ENCODE results near the gene PTPRZ1. TPM values are rescaled to one million over a fixed set of nuclear protein-coding genes. Genes with fewer than 3 reads are reported as not detected.

Gene PTPRZ1
- polyA plus RNA-seq, 2 of the 4 experiments (the other 2 are of a cell fraction), result not detected

- DNase-seq (ENCODE audit: low read depth in 1 of 2, low spot score in 1 of 2) (no peak), ATAC-seq (no peak), FAIRE-seq (no peak)
- no peak overlapping the region for H3K4me2 ChIP-seq
- H3K4me1 ChIP-seq, result no peaks in the 10 kb centered on the region
- 0% methylated on average over 2 of the region's 2 CpGs for WGBS (ENCODE audit: missing lambda C conversion rate)
- no peak overlapping the region for H3K27ac ChIP-seq
- H3K4me3 ChIP-seq, result no peak overlapping the region
- ChIA-PET CTCF (no interaction called here), POLR2A (no interaction called here)
- no peak for TF ChIP-seq ELK1 (IDR thresholded peaks at IDR 0.05; ENCODE audit: low read depth, low read length)
- TF ChIP-seq MYC (IDR thresholded peaks at IDR 0.05; ENCODE audit: borderline replicate concordance, low read length), result no peak
- TF ChIP-seq NR3C1 (IDR thresholded peaks at IDR 0.05), result no peak
- no peak for TF ChIP-seq FOXS1 (CRISPR knock-in tag; IDR thresholded peaks at IDR 0.05)
- TF ChIP-seq KDM5A (IDR thresholded peaks at IDR 0.05), result no peak
- TF ChIP-seq FOSL2 (IDR thresholded peaks at IDR 0.05), result no peak
- TF ChIP-seq FOSL2 (CRISPR knock-in tag; IDR thresholded peaks at IDR 0.05), result no peak
- TF ChIP-seq RFX5 (IDR thresholded peaks at IDR 0.05), result no peak
- TF ChIP-seq KDM1A (IDR thresholded peaks at IDR 0.05; ENCODE audit: low read depth), result no peak
- TF ChIP-seq PBX3 (IDR thresholded peaks at IDR 0.05), result no peak
- TF ChIP-seq RARB (CRISPR knock-in tag; IDR thresholded peaks at IDR 0.05), result no peak
- TF ChIP-seq CBX8 (IDR thresholded peaks at IDR 0.05), result no peak
- H3K9me3 ChIP-seq, result no peaks in the 10 kb centered on the region
Observed at GRCh38 chr7:122072272-122072671, 199.3 kb downstream of the PTPRZ1 start.

- 9% methylated on average over 6 of the region's 6 CpGs for WGBS (ENCODE audit: missing lambda C conversion rate)
- ChIA-PET CTCF (no interaction called here), POLR2A (no interaction called here)
- Histone ChIP-seq H3K4me3 (no peak overlapping the region), H3K4me2 (no peak overlapping the region), H3K4me1 (no peaks in the 10 kb centered on the region), H3K9me3 (no peaks in the 10 kb centered on the region), H3K27ac (no peak overlapping the region)
- FAIRE-seq, result no peak
- ATAC-seq, result no peak
- TF ChIP-seq FOSL2 (IDR thresholded peaks at IDR 0.05), result no peak
- no peak for TF ChIP-seq FOSL2 (CRISPR knock-in tag; IDR thresholded peaks at IDR 0.05)
- TF ChIP-seq ESRRA (IDR thresholded peaks at IDR 0.05; ENCODE audit: borderline replicate concordance, low read length), result no peak
- TF ChIP-seq MAZ (IDR thresholded peaks at IDR 0.05; ENCODE audit: borderline replicate concordance, low read depth, low read length), result no peak
- no peak for TF ChIP-seq BCL3 (IDR thresholded peaks at IDR 0.05)
- TF ChIP-seq JUN (IDR thresholded peaks at IDR 0.05), result no peak
- TF ChIP-seq TFCP2L1 (CRISPR knock-in tag; IDR thresholded peaks at IDR 0.05), result no peak
- no peak for TF ChIP-seq POLR2A (IDR thresholded peaks at IDR 0.05; ENCODE audit: low read length)
- no peak for TF ChIP-seq RFX5 (IDR thresholded peaks at IDR 0.05)
- no peak for TF ChIP-seq EP300 (IDR thresholded peaks at IDR 0.05)
- no peak for TF ChIP-seq CBX2 (IDR thresholded peaks at IDR 0.05; ENCODE audit: borderline replicate concordance, low read depth)
- DNase-seq (ENCODE audit: low read depth in 1 of 2, low spot score in 1 of 2), result no peak
Observed at GRCh38 chr7:122072924-122073599, 200.1 kb downstream of the PTPRZ1 start.

- FAIRE-seq, result no peak
- DNase-seq (ENCODE audit: low read depth in 1 of 2, low spot score in 1 of 2), result no peak
- 0% methylated on average over 3 of the region's 3 CpGs for WGBS (ENCODE audit: missing lambda C conversion rate)
- Histone ChIP-seq H3K4me2 (no peak overlapping the region), H3K27ac (no peak overlapping the region), H3K4me3 (no peak overlapping the region), H3K9me3 (no peaks in the 10 kb centered on the region), H3K4me1 (no peaks in the 10 kb centered on the region)
- no peak for ATAC-seq
- no peak for TF ChIP-seq ESRRA (IDR thresholded peaks at IDR 0.05; ENCODE audit: borderline replicate concordance, low read length)
- TF ChIP-seq EHF (CRISPR knock-in tag; IDR thresholded peaks at IDR 0.05), result no peak
- no peak for TF ChIP-seq NFE2L2 (conservative IDR thresholded peaks at IDR 0.05; ENCODE audit: low read length)
- no peak for TF ChIP-seq ZFP36 (IDR thresholded peaks at IDR 0.05; ENCODE audit: borderline replicate concordance, partially characterized antibody)
- no peak for TF ChIP-seq ZSCAN20 (CRISPR knock-in tag; IDR thresholded peaks at IDR 0.05)
- TF ChIP-seq FOSL2 (IDR thresholded peaks at IDR 0.05), result no peak
- no peak for TF ChIP-seq FOSL2 (CRISPR knock-in tag; IDR thresholded peaks at IDR 0.05)
- no peak for TF ChIP-seq KDM1A (IDR thresholded peaks at IDR 0.05; ENCODE audit: low read depth)
- CTCF ChIA-PET, result no interaction called here
- POLR2A ChIA-PET, result no interaction called here
Observed at GRCh38 chr7:122073635-122074034, 200.7 kb downstream of the PTPRZ1 start.
